Measurements from ENCODE around the gene ELF1.
"Not testable (repeated sequence)": the region's sequence is repeated elsewhere in the genome, so short reads cannot be mapped to it uniquely, and the experiment has no call there.

The ELF1 gene

DNA sequence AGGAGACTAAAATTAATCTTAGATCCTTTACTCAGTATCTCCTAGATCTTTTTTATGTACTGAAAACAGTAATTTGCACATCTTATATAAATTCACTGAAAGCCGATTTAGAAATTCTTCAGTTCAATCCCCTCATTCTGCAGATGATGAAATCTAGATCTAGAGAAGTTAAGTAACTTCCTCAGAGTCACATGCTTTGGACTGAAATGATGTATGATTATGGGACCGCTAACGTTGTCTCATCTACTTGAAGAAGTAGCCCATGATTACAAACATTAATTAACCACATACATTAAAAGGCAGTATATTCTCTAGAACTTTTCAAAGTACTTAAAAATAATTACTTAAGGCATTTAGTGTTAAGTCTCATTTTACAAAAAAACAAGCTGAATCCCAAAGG lies 37.8 kb downstream of the ELF1 start:
- DNase-seq = peak; percentile 34

- DNase-seq = no peak
These were observed 38.7 kb downstream of the ELF1 start for GRCh38 chr13:40980461-40980860.

GRCh38 chr13:40979232-40979631 lies 39.9 kb downstream of the ELF1 start:
- no peak for DNase-seq

DNA sequence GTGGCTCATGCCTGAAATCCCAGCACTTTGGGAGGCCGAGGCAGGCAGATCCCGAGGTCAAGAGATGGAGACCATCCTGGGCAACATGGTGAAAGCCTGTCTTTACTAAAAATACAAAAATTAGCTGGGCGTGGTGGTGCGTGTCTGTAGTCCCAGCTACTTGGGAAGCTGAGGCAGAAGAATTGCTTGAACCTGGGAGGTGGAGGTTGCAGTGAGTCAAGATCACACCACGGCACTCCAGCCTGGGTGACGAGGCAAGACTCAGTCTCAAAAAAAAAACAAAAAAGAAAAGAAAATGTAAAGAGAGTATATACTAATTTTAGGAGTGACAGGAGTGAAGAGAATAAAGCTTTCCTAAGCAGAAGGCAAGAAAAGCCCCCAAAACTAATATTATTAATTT lies 41.0 kb downstream of the ELF1 start:
- not testable (repeated sequence) for DNase-seq

GRCh38 chr13:40975441-40975840 lies 43.7 kb downstream of the ELF1 start:
- DNase-seq = no peak

DNA sequence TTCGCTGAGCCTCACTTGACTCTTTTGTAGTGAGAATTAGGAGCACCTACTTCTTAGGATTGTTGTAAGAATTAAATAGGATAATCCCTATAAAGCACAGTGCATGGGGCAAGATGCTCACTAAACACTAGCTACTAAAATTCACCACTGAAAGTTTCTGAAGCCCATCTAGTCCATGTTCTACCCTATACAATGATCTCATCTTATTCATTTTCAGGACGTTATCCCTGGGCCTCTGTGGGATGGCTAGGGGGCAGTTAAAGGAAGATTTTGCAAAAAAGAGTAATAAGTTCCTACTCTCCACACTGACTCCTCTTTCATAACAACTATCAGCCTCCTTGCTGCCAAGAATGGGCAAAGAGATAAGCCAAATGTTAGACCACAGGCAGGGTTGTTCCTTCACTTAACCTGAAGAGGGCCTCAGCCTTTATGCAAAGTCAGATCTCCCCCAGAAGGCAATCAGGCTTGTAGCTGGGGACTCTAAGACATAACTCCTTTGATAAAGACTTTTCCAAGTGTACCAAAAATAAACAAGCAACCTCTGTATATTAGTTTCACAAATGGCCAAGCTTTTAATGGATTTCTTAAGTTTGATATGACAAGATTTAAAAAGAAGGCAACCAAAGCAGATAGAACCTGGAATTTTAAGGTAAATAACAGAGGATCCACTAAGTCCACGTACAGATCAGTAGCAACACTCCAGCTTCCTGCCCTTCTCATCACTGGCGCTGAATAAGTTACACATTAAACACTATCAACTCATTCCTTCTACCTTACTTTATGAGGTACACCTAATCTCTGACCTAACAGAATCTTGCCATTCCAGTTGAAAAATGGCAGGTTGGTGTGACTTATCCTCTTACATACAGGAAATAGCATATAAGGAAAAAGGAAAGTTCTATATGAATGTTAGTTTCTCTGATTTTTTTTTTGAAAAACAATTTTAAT lies 44.4 kb downstream of the ELF1 start:
- no peak for DNase-seq

DNA sequence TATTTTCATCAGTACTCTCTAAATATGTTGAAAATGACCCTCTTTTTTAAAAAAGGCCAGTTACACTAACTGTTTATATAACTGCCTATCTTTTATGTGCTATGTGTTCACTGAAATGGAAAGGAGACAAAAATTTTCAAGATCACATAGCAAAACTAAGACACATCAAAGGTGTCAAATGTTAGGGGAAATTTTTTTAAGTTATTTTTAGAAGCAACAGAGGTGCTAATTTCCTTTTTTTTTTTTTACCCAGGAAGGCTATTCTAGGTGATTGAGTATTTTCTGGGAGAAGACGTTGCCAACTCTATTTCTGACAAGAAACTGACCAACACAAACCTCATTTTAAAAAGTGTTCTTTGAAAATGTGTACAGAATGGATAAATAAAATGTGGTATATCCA lies 45.7 kb downstream of the ELF1 start:
- no peak for DNase-seq

- no peak for DNase-seq
These were observed 47.8 kb downstream of the ELF1 start for GRCh38 chr13:40971321-40971720.

GRCh38 chr13:40970803-40971202 lies 48.3 kb downstream of the ELF1 start:
- DNase-seq = no peak

DNA sequence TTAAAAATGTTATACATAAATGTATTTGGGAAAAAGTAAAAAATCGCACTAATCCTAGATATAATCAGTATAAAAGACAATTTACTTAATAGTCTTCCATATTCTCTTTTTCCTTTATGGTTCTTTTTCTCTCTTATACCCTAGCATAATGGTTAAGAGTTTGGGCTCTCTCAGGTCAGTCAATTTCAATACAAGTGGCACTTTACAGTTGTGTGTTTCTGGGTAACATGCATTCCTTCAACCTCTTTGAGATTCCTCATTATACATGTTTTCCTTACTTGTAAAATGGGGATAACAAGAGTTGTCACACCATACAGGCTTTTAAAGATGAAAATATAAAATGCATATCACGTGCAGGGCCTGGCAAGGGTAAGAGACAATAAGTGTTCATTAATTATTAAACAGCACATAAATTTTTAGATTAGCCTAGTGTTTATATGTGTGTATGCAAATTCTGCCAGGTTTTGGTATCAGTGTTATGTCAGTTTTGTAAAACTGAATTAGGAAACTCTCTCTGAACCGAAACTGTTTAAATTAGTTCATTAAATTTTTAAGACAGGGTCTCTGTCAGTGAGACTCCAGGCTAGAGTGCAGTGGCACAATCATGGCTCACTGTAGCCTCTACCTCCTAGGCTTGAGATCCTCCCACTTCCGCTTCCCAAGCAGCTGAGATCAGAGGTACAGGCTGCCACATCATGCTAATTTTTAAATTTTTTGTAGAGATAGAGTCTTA lies 49.8 kb downstream of the ELF1 start:
- no peak for DNase-seq

DNA sequence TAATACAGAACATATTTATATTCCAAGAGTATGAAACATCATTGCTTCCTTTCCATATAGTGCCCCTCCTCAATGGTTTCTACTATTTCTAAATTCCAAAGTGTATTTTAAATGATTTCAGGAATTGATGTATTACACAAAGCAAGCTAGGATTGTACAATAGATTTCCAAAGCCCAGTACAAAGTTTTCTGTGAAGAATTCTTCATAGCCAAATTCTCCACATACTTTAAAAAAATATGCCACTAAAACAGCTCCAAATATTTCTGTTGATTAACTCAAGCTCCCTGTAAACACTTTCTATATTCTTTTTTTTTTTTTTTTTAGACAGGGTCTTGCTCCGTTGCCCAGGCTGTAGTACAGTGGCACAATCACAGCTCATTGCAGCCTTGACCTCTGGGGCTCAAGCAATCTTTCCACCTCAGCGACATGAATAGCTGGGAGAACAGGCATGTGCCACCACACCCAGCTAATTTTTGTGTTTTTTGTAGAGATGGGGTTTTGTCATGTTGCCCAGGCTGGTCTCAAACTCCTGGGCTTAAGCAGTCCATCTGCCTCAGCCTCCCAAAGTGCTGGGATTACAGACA lies 50.6 kb downstream of the ELF1 start:
- no peak for DNase-seq

GRCh38 chr13:40966298-40966697 lies 52.8 kb downstream of the ELF1 start:
- no peak for DNase-seq

- DNase-seq = no peak
These were observed 55.2 kb downstream of the ELF1 start for GRCh38 chr13:40963927-40964326.

GRCh38 chr13:40961826-40962225 lies 57.3 kb downstream of the ELF1 start:
- no peak for DNase-seq

DNA sequence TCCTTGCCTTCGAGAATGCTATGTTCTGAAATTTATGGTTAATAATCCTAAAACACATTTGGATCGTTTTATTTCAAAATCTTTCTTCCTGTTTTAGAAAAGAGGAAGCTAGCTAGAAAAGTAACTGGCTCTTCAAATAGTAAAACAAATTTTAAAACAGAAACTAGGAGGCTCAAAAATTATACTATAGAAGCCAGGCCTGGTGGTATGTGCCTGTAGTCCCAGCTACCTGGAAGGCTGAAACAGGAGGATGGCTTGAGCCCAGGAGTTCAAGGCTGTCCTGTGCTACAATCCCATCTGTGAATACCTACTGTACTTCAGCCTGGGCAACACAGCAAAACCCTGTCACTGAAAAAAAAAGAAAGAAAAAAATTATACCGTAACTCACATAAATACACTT lies 57.9 kb downstream of the ELF1 start:
- peak; percentile 45 for DNase-seq

- DNase-seq = no peak
These were observed 58.4 kb downstream of the ELF1 start for GRCh38 chr13:40960716-40961115.

- no peak for DNase-seq
These were observed 60.5 kb downstream of the ELF1 start for GRCh38 chr13:40958655-40959054.

GRCh38 chr13:40946485-40946884 lies 72.6 kb downstream of the ELF1 start:
- DNase-seq = no peak

DNA sequence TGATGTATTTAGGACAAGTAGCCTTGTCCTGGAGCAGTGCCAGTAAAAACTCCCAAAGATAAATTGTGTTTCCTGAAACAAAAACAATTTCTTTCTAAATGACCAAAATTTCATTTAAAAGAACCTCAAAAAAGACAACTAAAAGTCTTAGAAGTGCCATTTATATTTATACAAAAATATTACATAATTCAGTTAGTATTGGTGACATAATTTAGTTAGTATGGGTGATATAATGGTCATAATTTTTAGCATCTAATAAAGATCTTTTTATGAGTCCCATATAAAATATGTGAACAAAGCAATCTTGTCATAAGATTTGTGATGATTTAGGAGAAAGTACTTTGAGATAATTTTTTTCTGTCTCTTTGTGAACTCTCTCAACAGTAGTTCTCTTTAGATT lies 76.0 kb downstream of the ELF1 start:
- DNase-seq = no peak

DNA sequence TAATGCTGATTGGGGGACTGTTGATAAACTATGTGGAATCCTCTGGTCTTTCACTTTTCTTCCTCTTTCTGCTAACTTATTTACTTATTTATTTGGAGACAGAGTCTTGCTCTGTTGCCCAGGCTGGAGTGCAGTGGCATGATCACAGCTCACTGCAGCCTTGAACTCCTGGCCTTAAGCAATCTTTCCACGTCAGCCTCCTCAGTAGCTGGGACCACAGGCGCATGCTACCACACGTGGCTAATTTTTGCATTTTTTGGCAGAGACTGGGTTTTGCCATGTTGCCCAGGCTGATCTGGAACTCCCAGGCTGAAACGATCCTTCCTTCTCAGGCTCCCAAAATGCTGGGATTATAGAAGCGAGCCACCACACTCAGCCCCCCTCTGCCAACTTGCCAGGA lies 77.5 kb downstream of the ELF1 start:
- no peak for DNase-seq

DNA sequence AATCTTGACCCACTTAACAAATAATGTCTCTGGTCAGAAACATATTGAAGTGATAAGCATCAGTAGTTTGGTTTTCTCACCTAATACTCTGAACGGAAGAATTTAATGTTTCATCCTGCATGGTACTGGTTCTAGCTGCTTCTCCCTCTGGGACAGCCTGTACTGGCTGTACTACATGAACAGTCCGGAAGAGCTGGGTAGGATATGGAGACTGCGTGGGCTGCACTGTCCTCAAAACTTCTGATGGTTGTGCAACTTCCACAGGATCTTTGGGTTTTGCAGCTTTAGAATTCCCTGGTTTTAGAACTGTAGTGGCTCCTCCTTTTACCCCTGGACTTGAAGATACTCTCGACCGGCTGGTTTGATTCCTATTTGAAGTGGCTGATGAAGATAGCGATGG lies 78.3 kb downstream of the ELF1 start:
- no peak for DNase-seq

DNA sequence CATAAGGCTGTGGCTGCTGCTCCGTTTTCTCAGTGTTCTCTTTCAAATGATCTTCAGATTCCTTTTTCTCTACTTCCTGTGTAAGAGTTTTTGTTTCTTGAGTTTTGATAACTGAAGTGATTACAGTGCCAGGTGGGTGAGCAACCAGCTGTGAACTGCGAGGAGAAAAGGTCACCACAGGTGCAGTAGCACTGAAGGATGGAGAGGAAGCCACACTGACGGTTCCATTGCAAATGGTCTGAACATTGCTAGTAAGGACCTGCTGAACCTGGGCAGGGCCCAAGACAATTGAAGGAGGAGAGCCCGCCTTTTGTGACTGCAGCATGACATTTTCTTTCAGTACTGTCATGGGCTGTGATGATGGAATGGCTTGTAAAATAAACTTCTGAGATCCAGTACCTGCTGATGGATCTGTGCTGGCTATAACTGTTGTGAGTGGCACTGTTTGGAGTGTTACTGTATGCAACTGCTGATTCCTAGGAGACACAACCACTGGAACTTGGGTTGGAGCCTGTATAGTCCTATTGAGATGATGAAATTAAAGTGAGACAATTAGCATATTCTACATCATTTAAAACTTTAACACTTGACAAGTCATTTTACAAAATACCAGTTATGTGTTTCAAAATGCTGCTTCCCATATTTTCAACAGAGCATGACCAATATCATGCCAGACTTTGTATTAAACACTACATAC lies 85.5 kb downstream of the ELF1 start:
- DNase-seq = no peak

DNA sequence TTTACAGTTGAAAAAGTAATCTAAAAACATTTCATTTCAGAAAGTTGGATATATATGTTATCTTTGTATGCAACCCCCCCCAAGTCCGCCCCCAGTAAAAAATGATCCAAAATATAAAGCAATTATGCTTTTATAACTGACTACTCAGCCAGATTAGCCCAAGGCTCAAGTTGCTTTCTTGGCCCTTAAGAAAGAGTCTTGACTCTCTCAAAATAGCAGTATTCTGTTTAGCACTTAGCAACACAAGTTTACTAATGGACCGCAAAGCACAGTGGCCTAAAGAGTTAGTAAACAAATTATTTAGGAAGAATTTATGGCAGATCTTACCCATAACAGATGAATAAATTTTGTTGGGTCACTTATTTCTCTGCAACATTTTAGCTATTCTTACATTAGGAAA lies 86.9 kb downstream of the ELF1 start:
- DNase-seq = no peak

Measured in KG1 (cell line).